ACHN (cell line): ENCODE results near the gene KCNIP1.
"Not testable (repeated sequence)": the region's sequence is repeated elsewhere in the genome, so short reads cannot be mapped to it uniquely, and the experiment has no call there.

Experiments used
- DNase-seq: peaks from one replicate; pipeline ENCODE4 v3.0.0-alpha.2; 2015
- in situ Hi-C: cut with HindIII; loops from 2 replicates; pipeline ENCODE4 v1.10.0; 2017; ENCODE audit warnings: low sequenced_read_pairs, low pct_ligation_motif_present, low pct_unique_long_range_greater_than_20kb

KCNIP1 gene

GRCh38 chr5:170746075-170746960 is 242.5 kb downstream of the KCNIP1 start:
- in situ Hi-C loops = no loop called here
- no peak for DNase-seq

GRCh38 chr5:170746961-170747340 is 243.1 kb downstream of the KCNIP1 start:
- in situ Hi-C loops = no loop called here
- DNase-seq = no peak

- no peak for DNase-seq
- in situ Hi-C loops = no loop called here
These were observed 243.5 kb downstream of the KCNIP1 start for GRCh38 chr5:170747357-170747756.

DNA sequence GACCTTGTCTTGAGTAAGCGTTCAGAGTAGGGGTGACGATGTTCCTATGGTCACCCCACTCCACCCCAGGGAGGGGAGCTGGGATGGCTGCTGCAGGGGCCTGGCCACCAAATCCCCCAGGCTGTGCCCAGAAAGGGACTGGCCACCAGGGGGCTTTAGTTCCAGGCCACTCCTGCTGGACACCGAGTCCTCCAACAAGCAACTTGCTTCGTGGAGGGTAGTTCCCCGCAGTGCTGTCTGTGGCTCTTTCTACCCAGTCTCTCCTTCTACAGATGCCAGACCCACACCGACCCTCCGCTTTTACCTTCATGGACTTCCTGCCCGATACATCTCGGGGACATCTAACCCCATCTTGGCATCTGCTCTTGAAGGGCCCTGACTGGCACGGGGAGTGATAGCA is 244.0 kb downstream of the KCNIP1 start:
- in situ Hi-C loops = no loop called here
- peak; percentile 25 for DNase-seq

DNA sequence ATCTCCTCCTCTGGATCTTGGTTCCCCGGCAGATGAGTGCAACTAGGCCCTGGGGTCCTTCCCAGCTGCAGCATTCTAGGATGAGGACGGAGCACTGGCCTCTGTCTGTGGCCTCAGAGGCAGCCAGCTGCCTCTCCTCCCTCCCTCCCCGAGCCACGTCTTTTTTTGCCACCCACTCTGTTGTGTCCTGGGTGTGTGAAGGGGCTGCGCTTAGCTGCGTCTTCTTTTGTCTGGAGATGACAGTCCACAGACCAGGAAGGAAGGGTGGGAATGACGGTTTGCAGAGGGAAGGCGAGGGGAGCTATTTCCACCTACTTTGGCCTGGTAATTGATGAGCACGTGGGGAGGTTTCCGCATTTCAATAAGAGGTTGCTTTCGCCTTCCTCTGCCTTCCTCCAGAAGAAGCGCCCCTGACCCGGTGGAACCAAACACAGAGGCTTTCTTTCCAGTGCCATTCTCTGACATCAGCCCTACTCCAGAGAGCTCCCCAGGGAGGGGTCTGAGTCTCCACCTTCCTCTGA is 245.2 kb downstream of the KCNIP1 start:
- DNase-seq = no peak
- in situ Hi-C loops = no loop called here

DNA sequence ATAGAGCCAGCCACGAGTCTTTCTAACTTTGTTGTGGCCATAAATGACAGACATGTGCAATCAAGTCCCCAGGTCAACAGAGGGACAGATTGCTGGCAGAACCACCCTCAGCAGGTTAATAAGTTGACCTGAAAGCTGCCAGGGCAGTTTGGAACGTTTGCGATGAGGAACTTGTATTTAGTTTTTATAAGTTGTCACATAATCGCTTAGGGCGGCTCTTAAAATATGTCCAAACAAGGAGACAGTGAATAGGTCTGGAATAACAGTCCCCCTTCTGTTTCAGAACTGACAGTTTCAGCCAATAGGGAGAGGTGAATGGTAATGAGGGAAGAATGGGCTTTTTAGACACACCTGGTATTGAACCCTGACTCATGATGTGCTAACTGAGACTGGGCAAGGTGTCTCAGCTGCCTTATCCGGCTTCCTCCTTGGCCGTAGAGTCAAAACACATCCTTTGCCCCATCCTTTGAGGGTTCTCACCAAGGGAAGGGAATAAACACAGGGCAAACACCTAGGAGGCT is 246.2 kb downstream of the KCNIP1 start:
- in situ Hi-C loops = no loop called here

GRCh38 chr5:170750791-170751190 is 247.0 kb downstream of the KCNIP1 start:
- no peak for DNase-seq
- in situ Hi-C loops = no loop called here

More for the DNA sequence above, 246.2 kb downstream of the KCNIP1 start:
- DNase-seq = no peak

DNA sequence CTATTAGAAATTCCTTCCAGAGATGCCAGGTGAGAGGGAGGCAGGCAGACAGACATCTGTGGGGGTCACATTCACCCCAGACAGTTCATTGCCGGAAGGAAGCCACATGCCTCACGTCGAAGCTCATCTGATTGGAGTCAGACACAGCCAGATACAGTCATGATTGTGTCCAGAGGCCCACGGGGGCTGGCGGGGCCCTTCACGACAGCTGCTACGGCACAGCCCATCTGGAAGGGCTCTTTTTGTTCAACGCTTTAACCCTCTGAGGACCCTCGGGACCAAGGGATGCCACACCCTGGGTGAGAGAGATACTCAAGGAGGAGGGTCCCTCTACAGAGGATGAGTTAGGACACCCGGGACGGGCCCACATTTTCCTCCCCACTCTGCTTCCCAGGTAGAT is 247.8 kb downstream of the KCNIP1 start:
- in situ Hi-C loops = no loop called here

GRCh38 chr5:170752257-170753215 is 248.7 kb downstream of the KCNIP1 start:
- in situ Hi-C loops = no loop called here
- no peak for DNase-seq

More for the DNA sequence above, 247.8 kb downstream of the KCNIP1 start:
- no peak for DNase-seq

- in situ Hi-C loops = no loop called here
- DNase-seq = no peak
These were observed 249.5 kb downstream of the KCNIP1 start for GRCh38 chr5:170753311-170753710.

DNA sequence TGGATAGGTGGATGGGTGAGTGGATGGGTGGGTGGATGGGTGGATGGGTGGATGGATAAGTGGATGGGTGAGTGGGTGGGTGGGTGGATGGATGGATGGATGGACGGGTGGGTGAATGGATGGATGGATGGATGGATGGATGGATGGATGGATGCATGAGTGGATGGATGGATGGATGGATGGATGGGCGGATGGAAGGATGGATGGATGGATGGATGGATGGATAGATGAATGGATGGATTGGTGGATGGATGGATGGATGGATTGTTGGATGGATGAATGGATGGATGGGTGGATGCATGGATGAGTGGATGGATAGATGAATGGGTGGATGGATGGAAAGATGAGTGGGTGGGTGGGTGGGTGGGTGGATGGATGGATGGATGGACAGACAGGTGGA is 250.7 kb downstream of the KCNIP1 start:
- in situ Hi-C loops, DNase-seq: not testable (repeated sequence)

DNA sequence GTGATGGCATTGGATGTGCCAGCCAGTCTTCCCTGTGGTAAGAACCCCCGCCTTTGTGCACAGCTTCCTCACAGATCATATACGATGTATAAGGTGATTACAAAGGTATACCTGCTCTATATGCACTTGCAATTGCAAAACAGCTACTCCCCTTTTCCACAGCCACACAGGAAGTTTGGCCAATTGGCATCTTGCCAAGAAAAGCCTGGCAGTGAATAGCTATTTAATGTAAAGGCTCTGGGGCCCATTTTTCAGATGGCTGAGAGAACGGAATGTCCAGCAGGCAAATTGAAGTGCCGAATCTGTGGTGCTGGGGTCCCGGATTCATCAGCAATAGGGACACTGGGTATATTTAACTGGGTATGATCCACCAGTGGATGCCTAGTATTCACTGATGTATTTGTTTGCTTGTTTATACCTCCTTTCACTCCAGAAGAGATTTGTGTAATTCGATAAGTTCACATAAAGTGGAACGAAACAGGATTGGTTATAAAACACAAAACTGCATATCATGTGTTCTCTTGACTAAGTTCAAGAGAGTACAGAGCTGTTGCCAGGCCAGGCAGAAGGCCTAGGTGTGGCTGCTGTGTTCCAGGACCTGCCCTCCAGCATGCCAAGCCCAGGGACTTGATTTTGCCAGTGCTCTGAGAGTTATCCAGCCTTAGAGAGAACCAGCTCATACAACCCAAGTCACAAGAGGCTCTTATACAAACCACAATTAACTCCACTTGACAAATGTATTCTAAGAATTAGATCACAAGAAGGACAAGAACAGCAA is 252.0 kb downstream of the KCNIP1 start:
- in situ Hi-C loops = no loop called here
- DNase-seq = no peak

DNA sequence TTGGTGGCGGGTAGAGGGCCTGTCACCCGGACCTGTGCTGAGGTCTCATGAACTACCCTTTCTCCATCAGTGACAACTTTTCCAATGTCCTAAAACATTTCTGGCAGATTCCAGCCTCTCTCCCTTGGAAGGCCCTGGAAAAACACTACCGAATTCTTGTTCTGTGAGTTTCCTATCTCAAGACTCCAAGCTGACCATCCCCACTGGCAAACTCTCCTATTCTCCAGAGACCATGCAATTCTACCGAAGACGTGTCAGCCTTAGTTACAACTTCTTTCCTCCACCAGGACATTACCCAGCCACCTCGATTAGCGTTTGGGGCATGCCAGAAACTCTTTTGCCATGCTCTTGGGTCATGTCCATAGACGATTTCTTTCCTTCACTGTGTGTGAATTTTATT is 252.9 kb downstream of the KCNIP1 start:
- DNase-seq = no peak
- in situ Hi-C loops = no loop called here

DNA sequence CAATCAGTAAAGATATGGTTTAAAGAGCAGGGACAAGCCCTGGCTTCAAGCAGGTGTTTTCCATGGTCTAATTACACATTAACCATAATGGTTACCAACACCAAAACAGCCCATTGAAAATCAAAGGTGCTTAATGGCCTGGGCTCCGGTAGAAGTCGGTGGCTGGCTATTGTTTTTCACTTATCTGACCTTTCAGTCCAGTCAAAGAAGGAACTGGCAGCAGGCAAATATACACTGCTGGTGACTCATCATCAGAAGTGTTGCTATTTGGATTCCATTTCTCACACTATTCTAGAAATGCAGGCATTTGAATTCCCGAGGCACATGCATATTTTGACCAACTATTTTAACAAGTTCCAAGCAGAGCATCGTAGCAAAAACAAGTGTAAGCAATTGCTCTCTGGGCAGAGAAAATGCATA is 253.4 kb downstream of the KCNIP1 start:
- in situ Hi-C loops = no loop called here
- peak; percentile 39 for DNase-seq

DNA sequence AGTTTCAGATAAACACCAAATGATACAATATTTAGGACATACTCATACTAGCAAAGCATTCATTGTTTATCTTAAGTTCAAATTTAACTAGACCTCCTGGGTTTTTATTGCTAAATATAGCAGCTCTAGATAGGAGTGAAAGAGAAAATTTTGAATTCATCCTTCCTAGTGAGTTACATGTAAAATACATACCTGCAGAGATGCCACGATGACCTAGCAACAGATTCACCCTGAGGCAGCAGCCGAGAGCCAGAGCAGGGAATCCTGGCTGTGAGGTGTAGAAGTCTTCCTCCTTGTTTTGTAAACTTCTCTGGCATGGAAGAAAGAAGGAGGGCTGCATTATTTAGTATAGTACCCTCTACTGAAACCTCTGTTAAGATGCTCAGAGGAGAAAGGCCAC is 253.8 kb downstream of the KCNIP1 start:
- DNase-seq = no peak
- in situ Hi-C loops = no loop called here

- DNase-seq = no peak
- in situ Hi-C loops = no loop called here
These were observed 254.7 kb downstream of the KCNIP1 start for GRCh38 chr5:170758481-170758880.

- no peak for DNase-seq
These were observed 256.3 kb downstream of the KCNIP1 start for GRCh38 chr5:170760113-170760512.

GRCh38 chr5:170761048-170761707 is 257.4 kb downstream of the KCNIP1 start:
- in situ Hi-C loops = no loop called here

More at GRCh38 chr5:170760113-170760512, 256.3 kb downstream of the KCNIP1 start:
- in situ Hi-C loops = no loop called here

More at GRCh38 chr5:170761048-170761707, 257.4 kb downstream of the KCNIP1 start:
- DNase-seq = no peak
